H1 (cell line): ENCODE data around the gene TPO.

Experiments used
- SIN3A ChIP-seq, 2 experiments: IDR thresholded peaks in 1 of 2; conservative IDR thresholded peaks in 1 of 2; 2 replicates each; pipeline ENCODE4 v1.6.1; 2011 to 2012; ENCODE audit warnings: low read length in 2 of 2, improper control_type of control experiment in 1 of 2, low read depth in 1 of 2, mild to moderate bottlenecking in 1 of 2
- TF ChIP-seq, protein P1 (sequence below), 3 experiments: IDR thresholded peaks; 1 replicate in 2 of 3; 2 replicates in 1 of 3; pipeline versions ENCODE4 v1.5.1 to v1.6.1; 2011; ENCODE audit warnings: low read length in 3 of 3, mild to moderate bottlenecking in 3 of 3, inconsistent platforms in 2 of 3, low read depth in 1 of 3, moderate library complexity in 1 of 3; ENCODE audit not compliant: insufficient read depth in 1 of 3; ENCODE audit errors: control extremely low read depth in 1 of 3

DNA sequence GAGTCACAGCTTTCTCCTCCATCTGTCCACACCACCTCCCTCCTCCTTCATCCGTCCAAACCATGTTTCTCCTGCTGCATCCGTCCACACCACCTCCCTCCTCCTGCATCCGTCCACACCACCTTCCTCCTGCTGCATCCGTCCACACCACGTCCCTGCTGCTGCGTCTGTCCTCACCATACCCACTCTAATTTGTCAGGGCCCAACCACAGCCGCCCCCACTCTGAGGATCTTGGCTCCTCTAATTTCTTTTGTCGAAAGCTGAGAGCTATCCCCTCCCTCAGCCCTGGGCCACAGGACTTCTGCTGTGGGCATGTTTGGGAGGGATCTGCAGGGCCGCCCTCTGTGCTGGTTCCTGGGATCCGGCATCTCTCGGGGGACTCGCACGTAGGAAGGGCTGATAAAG, 67.4 kb downstream of the TPO start:
- TF ChIP-seq, protein P1, sequence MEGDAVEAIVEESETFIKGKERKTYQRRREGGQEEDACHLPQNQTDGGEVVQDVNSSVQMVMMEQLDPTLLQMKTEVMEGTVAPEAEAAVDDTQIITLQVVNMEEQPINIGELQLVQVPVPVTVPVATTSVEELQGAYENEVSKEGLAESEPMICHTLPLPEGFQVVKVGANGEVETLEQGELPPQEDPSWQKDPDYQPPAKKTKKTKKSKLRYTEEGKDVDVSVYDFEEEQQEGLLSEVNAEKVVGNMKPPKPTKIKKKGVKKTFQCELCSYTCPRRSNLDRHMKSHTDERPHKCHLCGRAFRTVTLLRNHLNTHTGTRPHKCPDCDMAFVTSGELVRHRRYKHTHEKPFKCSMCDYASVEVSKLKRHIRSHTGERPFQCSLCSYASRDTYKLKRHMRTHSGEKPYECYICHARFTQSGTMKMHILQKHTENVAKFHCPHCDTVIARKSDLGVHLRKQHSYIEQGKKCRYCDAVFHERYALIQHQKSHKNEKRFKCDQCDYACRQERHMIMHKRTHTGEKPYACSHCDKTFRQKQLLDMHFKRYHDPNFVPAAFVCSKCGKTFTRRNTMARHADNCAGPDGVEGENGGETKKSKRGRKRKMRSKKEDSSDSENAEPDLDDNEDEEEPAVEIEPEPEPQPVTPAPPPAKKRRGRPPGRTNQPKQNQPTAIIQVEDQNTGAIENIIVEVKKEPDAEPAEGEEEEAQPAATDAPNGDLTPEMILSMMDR (IDR thresholded peaks at IDR 0.05; ENCODE audit: control extremely low read depth in 1 of 3, insufficient read depth in 1 of 3, low read depth in 1 of 3, low read length in 3 of 3) = no peak
- TF ChIP-seq SIN3A (conservative IDR thresholded peaks at IDR 0.05 in 1 of 2, IDR thresholded peaks at IDR 0.05 in 1 of 2; ENCODE audit: low read depth in 1 of 2, low read length in 2 of 2) = no peak
